DND-41 (cell line): ENCODE measurements around the gene SLC35C1.

Source experiments
- CTCF ChIP-seq: IDR thresholded peaks from 2 replicates; pipeline ENCODE4 v1.5.1; 2012; ENCODE audit warnings: borderline replicate concordance, low read length, moderate library complexity, mild to moderate bottlenecking; ENCODE audit not compliant: poor library complexity, severe bottlenecking; ENCODE audit errors: extremely low read depth
- EZH2 ChIP-seq: IDR thresholded peaks from 3 replicates; pipeline ENCODE4 v1.6.1; 2012; ENCODE audit warnings: borderline replicate concordance, low read depth, mild to moderate bottlenecking, moderate library complexity, low read length, inconsistent platforms; ENCODE audit not compliant: severe bottlenecking

GRCh38 chr11:45857961-45858474 is 53.1 kb downstream of the SLC35C1 start:
- TF ChIP-seq CTCF, result no peak
- TF ChIP-seq EZH2, result no peak
